ENCODE measurements around the gene RASA2. TPM values are rescaled to one million over a fixed set of nuclear protein-coding genes. Genes with fewer than 3 reads are reported as not detected.

RASA2 gene
- total RNA-seq, 4 donors from 2014 or later, result 22.3 to 43.7 (median 33.6) TPM

DNA sequence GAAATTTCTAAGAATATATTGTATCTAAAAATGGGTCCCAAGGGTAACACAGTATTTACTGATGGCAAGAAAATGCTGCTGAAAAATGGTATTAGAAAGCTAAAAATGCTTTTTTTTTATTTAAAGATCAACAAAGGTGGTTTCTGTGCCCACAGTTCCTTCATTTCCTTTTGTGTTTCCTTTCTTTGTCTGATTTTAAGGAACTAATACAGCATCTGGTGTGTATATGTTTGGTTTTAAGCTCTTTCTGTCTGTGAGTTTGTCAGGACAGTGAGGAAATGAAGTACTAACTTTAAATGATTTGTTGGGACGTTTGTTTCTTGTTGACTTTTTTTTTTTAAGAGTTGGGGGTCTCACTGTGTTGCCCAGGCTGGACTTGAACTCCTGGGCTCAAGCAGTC is 38.2 kb downstream of the RASA2 start:
- no peaks in the 10 kb centered on the region for H3K9me3 ChIP-seq
- no peak overlapping the region for H3K27ac ChIP-seq
- H3K27me3 ChIP-seq, result no peaks in the 10 kb centered on the region
- peaks cover 0 to 13% (median 0%) of the 10 kb centered on the region in 3 donors for H3K36me3 ChIP-seq
- no peaks in the 10 kb centered on the region for H3K4me1 ChIP-seq
- TF ChIP-seq POLR2A (IDR thresholded peaks at IDR 0.05), result no peak
- TF ChIP-seq, protein P1, sequence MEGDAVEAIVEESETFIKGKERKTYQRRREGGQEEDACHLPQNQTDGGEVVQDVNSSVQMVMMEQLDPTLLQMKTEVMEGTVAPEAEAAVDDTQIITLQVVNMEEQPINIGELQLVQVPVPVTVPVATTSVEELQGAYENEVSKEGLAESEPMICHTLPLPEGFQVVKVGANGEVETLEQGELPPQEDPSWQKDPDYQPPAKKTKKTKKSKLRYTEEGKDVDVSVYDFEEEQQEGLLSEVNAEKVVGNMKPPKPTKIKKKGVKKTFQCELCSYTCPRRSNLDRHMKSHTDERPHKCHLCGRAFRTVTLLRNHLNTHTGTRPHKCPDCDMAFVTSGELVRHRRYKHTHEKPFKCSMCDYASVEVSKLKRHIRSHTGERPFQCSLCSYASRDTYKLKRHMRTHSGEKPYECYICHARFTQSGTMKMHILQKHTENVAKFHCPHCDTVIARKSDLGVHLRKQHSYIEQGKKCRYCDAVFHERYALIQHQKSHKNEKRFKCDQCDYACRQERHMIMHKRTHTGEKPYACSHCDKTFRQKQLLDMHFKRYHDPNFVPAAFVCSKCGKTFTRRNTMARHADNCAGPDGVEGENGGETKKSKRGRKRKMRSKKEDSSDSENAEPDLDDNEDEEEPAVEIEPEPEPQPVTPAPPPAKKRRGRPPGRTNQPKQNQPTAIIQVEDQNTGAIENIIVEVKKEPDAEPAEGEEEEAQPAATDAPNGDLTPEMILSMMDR (IDR thresholded peaks at IDR 0.05), result no peak
- DNase-seq, result no peak
- H3K4me3 ChIP-seq, result no peak overlapping the region

DNA sequence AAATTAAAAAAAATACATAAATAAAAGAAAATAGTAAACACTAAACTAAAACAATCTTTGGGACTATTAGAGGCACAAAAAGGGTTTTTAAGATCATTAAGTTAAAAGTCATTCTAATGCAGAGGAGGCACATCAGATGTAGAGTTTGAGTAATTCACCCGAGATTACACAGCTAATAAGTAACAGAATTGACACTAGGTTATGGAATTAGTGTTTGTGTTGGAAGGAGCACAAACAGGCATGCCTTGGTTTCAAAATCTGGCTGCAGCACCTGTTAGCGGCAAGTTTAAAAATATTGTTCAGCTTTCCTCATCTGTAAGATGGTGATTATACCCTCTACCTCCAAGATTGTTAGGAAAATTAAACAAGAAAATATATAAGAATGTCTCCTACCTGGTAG is 39.0 kb downstream of the RASA2 start:
- no peak for DNase-seq
- no peaks in the 10 kb centered on the region for H3K4me1 ChIP-seq
- H3K27me3 ChIP-seq, result no peaks in the 10 kb centered on the region
- H3K9me3 ChIP-seq, result no peaks in the 10 kb centered on the region
- no peak overlapping the region for H3K4me3 ChIP-seq
- no peak overlapping the region for H3K27ac ChIP-seq
- TF ChIP-seq POLR2A (IDR thresholded peaks at IDR 0.05), result no peak
- TF ChIP-seq, protein P1 (IDR thresholded peaks at IDR 0.05), result no peak
- H3K36me3 ChIP-seq, result peaks cover 0 to 13% (median 0%) of the 10 kb centered on the region in 3 donors

DNA sequence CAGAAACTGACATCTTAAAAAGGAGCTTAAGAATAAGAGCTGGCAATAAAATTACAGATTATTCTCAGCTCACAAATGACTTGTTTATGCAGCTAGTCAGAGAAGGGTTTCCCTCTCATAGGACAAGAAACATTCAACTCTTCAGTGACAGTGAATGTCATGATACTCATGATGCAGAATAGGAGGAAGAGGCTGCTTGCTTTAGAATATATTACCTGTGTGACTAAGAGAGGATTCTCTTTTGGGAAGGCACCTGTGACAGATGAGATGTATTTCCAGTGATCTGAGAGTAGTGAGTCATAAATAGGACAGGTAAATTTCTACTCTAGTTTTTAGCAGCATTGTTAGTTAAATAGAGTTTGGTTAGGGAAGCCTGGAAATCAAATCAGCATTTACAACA is 39.9 kb downstream of the RASA2 start:
- TF ChIP-seq, protein P1 (IDR thresholded peaks at IDR 0.05), result no peak
- no peak for TF ChIP-seq POLR2A (IDR thresholded peaks at IDR 0.05)
- Histone ChIP-seq H3K36me3 (peaks cover 0 to 13% (median 0%) of the 10 kb centered on the region in 3 donors), H3K4me1 (no peaks in the 10 kb centered on the region), H3K27me3 (no peaks in the 10 kb centered on the region), H3K27ac (no peak overlapping the region), H3K9me3 (no peaks in the 10 kb centered on the region), H3K4me3 (no peak overlapping the region)
- DNase-seq, result no peak

DNA sequence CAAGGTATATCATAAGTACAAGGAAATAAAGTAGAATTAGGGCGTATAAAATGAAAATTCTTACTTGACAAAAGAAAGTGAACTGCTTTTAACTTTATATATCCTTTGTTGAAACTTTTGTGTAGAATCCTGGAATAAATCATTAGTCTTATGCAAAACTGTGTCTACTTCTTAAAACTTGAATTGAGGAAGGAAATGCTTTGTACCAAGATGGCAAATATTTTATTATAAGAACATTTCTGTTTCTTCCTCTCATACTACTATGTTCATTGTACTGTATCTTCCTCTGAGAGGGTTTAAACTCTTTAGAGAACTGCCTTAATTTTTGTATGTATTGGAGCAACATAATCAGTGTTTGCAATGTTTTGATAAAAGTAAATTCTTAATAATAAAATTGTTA is 42.0 kb downstream of the RASA2 start:
- Histone ChIP-seq H3K4me1 (no peaks in the 10 kb centered on the region), H3K9me3 (no peaks in the 10 kb centered on the region), H3K27ac (peak overlapping the region in 1 of 4 donors; percentile 28), H3K27me3 (no peaks in the 10 kb centered on the region), H3K36me3 (no peaks in the 10 kb centered on the region), H3K4me3 (no peak overlapping the region)
- TF ChIP-seq, protein P1 (IDR thresholded peaks at IDR 0.05), result no peak
- no peak for TF ChIP-seq POLR2A (IDR thresholded peaks at IDR 0.05)
- DNase-seq, result no peak

DNA sequence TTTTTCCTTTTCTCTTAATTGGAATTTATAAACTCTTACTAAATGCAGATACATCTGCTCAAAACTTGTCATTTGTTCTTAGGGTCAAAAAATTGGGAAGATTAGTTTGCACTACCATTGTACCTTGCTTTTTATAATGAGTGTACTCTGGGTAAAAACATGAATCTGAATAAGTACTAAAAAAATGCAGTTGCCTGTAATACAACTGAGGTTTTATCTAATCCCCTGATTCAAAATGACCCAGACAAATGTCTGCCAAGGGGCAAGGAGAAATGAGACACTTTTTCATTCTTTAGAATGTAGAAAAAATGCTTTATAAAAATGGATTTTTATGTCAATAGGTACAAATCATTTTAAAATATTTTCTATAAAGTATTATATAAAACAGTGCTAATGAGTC is 42.4 kb downstream of the RASA2 start:
- Histone ChIP-seq H3K27me3 (no peaks in the 10 kb centered on the region), H3K9me3 (no peaks in the 10 kb centered on the region), H3K4me1 (no peaks in the 10 kb centered on the region), H3K36me3 (no peaks in the 10 kb centered on the region), H3K4me3 (no peak overlapping the region), H3K27ac (peak overlapping the region in 1 of 4 donors; percentile 28)
- no peak for TF ChIP-seq POLR2A (IDR thresholded peaks at IDR 0.05)
- no peak for DNase-seq

DNA sequence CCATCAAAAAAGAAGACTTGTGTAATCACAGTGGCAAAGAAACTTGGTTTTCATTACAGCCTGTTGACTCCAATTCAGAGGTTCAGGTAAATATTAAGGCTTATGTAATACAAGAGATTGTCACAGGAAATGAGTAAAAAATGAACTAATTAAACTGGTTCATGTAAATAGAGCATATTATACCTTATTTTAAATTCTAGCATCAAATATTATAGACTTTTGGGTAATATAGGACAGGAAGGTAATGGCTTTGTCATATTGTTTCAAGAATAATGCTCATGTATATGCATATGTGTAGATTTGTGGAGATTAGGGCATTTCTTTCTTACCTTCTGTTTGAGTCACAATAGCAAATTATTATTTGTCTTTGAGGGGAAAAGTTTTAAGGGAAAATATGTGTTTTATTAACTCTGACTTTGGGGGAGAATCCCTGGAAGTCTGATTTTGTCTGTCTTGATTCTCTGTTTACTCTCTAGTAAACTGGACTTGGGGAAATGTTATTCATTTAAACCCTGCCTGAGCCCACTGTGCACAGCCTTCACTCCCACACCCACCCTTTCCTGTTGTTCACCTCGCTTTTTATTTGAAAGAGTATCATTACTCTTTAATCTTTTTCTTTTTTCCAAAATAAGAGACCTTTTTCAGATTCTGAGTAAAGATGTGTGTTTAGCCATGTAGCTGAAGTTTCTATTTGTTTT is 43.0 kb downstream of the RASA2 start:
- Histone ChIP-seq H3K9me3 (no peaks in the 10 kb centered on the region), H3K27me3 (no peaks in the 10 kb centered on the region), H3K4me1 (no peaks in the 10 kb centered on the region), H3K4me3 (no peak overlapping the region), H3K36me3 (no peaks in the 10 kb centered on the region), H3K27ac (peak overlapping the region in 1 of 4 donors; percentile 22)
- TF ChIP-seq, protein P1 (IDR thresholded peaks at IDR 0.05), result no peak
- TF ChIP-seq POLR2A (IDR thresholded peaks at IDR 0.05), result no peak
- peak in 1 of 3 donors; percentile 39 for DNase-seq
